EH (cell line): ENCODE results near the gene KCNN3.

Experiments used
- DNase-seq: peaks from one replicate; pipeline ENCODE4 v3.0.0-alpha.2; 2015; ENCODE audit warnings: low read depth

The KCNN3 gene

DNA sequence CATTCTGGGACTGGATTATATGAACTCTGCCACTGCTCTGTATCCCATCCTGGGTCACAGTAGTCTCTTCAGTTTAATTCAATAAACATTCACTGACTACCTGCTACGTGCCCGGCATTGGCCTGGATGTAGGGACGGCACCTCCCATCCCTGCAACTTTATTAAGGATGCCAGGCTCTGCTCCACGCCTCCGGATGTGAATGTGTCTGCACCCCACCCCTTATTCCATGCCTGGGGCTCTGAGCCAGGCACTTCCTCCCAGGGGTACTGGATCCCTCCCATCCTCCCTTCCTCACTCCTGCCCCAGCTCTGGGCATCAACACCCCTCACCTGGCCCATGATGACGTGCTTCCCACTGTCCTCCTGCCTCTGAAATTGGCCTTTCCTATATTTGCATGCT, 53.7 kb downstream of the KCNN3 start:
- DNase-seq, result no peak

DNA sequence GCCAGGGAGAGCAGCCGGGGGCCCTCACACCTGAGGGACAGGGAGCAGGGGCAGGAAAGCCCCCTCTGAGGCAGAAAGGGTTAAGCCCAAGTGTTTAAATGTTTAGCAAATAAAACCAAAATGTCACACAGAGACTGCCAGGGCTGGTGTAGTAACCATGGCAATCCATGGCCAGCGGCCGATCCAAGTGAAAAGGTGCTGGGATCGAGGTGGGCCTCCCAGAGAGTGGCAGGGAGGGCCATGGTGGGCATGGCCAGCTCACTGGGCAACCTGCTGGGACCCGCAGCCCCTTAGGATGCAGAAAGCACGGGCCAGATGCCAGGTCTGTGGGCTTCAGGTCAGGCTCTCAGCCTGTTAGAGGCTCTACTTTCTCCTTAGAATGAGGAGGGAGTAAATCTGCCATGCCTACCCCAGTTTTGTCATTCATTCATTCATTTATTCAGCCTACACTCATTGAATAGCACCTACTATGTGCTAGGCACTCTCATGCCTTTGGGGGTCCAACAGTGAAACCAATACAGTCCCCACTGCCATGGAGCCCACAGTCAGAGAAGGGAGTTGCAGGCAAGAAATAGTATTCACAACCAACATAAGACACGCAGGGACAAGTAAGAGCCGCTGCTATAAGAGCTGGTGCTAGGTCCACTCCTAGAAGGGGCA, 56.1 kb downstream of the KCNN3 start:
- no peak for DNase-seq

DNA sequence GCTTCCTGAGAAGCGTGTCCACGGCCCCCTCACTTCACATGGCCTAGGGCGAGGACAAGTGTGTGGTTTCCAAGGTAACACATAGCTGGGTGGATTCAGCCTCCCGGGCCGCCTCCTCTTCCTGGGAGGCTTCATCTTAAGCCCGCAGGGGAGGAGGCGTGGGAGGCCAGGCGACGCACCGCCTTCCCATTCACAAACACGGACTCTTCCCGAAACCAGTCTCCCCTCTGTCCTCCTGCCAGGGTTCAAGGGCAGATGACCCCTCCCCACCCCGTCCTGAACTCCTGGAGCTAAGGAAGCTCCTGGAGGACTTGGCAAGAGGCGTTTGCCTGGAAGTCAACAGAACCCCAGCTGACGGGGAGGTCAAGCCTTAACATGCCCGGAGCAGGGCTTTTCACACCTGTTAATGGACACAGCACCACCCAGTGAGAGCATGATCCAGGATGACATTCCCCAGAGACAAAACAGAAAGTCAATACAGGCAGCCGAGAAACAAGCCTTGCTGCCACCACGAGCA, 56.7 kb downstream of the KCNN3 start:
- peak; percentile 65 for DNase-seq

DNA sequence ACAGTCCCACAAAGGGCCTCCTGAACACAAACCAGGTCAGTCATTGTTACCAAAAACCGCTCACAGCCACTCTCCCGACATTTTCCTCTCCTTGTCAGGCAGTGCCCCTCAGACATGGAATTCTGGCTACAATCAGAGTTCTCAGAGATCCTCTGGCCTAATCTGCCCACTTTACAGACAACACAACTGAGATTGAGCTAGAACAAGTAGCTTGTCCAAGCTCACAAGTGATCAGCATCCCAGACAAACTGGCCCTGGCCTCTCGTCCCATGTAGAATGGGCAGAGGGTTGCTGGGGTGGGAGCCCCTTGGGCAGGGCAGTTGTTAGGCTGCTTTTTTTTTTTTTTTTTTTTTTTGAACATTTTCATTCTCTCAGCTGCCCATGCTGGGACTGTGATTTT, 57.2 kb downstream of the KCNN3 start:
- no peak for DNase-seq

DNA sequence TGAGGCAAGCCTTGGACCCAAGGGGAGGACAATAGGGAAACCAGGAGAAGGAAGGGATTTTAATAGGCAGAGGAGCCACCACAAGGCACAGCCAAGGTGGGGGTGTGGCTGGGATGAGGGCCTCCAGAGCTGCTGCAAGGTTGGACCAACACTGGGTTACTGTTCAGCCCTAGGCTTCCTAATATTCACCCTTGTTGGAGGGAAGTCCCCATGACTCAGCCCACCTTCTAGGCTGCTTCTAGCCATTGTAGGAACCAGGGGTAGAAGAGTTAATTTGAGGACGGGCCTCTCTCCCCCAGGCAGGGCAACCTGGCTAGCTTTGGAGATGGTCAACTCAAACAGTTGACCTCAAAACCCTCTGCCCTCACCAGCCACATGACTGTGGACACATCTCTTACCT, 59.5 kb downstream of the KCNN3 start:
- no peak for DNase-seq

DNA sequence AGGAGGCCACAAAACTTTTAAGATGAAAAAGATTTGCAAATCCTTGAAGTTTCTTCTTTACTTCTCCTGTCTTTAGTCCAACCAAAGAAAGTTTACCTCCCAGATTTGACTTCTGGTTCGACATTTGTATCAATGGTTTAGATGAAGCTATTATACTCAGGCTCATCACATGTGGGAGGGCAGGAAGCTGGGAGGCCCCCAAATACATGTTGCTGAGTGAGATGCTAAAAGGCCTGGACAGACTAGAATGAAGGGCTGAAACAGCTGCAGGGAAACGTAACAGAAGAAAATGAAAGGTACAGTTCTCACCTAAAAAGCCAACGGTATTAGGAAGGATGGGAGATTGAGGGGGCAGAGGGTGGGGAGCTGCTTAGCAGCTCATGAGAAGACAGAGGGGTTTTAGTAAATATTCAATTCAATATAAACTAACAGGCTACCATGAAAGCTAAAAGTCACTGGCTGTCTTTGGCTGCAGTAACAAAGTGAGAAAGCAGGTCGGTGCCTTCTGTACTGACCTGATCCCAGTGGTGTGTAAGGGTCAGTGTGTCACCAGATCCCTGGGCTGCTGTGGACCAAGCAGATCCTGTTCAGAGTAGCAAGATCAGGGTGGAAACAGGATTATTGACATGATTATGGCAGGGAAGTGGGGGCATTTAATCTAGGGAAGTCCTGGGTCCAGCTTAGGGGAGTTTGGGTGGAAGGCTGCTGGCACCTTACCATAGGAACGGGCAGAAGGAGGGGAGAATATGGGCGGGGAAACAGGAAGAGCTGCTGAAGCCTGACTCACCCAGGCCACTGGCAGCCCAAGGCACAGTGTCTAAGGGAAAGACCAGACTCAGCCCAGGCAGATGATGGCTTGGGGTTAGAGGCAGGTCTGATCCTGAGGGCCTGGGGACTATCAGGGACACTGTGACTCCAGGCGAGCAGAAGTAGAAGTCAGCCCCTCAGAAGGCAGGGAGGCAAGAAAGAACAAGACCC, 60.4 kb downstream of the KCNN3 start:
- peak; percentile 61 for DNase-seq

DNA sequence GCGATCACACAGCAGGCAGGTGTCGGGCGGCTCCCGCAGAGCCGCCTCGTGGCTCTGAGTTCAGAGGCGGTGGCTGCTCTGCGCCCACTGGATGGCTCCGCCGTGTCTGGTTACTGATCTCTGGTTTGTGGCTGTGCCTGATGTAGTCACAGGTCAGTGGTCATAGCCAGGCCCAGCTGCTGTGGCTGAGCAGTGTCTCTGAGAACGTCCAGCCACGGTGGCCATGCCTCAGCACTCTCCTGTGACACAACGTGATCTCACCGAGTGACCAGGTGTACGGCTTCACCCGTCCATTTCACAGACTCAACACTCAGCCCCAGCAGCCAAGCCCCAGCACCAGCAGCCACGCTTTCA, 61.2 kb downstream of the KCNN3 start:
- no peak for DNase-seq

DNA sequence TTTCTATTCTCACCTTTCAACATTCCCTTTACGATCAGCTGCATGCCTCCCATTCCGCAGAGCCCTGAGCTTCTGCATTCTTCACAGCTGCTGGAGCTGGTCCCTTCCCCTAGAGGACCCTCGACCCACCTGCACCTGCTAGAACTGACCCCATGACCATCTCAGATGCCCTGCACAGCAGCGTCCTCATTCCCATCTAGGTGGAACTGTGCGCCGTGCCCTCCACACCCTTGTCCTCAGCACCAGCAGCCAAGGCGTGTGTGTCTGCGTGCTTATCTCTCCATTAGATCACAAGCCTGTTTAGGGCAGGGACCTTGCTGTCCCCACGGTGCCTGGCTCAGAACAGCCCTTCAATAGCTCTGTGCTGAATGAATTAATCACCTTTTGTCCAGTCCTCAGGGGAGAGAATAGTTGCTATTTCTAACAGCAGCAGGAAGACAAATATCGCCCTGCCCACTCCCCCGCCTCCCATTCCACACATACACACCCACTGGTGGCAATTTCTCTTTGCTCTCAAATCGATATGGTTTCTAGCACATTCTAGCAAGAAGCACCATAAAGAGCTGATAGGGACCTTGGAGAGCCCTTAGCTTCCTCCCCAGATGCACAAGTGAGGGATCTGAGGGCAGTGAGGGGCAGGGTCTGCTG, 61.7 kb downstream of the KCNN3 start:
- no peak for DNase-seq

DNA sequence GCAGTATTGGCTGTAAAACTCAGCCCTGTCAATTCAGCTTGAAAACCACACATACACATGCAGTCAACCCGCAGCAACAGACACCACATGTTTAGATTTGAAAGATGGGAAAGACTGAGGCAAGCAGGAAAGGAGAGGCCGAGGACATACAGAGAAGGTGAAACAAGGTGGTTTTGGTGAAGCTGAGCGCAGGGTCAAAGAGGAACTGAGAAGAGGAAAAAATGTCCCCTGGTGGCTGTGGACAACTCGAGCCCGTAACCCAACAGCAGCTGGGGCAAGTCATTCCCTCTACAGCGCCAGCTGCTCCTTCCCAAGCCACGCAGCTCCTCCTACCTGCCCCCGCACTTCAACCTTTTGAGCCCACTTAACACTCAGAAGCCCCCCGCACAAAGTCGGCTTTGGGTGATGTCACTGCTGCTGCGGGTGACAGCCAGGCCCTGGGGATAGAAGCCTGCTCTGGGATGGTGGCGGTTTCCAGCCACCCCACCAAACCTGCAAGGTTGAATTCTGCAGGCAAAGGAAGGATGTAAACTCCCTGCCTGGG, 63.0 kb downstream of the KCNN3 start:
- DNase-seq, result no peak

DNA sequence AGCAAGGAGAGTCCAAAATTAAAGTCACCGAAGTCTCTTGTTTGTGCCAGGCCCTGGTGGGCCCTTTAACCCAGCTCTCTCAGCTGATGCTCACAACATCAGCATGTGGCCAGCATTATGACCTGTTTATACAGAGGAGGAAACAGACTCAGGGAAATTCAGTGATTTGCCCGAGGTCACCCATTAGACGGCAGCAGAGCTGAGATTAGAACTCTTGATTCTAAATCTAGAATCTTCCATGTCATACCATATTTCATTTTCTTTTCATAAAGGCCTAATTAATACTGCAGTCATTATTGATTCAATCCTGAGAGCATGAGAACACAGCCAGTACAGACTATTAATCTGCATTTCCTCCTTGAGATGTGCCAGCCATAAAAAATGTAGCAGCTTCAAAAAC, 63.7 kb downstream of the KCNN3 start:
- no peak for DNase-seq

DNA sequence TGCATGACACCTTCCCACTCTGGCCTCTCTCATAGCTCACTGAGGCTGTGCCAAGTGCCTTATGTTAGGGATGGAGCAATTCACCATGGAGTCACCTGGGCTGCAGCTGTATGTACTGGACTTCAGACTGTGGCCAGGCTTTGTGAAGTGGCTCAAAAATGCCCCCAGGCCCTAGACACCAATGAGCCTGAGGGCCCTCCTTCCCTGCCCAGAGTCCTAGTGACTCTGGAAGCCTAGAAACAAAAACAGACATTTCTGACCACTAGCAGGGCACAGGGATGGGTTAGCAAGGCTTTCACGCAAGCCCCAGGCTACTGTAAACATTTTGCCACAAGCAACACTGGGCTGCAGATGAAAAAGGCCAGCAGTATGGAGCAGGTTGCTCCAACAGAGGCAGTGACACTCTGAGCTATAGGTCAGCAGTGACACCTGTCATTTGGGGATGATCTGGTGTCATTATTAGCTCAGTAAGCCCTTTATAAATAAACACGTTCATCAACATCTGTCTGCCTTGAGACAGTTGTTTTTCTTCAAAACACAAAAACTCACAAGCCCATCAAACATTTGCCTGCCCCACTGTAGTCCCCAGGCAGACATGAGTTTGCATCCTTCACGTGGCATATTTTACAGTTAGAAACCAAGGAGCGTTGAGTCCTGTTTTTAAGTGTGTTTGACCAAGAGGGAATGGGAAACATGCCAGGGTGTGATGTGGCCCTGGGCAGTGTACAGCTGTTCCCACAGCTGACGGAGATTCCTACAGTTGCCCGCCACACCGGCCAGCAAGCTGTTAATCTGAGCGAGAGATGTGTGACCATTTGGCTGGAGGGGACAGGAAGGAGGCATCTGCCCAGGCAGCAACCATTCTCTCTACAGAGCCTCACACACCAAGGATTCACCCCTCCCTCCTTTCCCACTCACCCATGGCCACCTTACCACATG, 66.8 kb downstream of the KCNN3 start:
- DNase-seq, result peak; percentile 9

DNA sequence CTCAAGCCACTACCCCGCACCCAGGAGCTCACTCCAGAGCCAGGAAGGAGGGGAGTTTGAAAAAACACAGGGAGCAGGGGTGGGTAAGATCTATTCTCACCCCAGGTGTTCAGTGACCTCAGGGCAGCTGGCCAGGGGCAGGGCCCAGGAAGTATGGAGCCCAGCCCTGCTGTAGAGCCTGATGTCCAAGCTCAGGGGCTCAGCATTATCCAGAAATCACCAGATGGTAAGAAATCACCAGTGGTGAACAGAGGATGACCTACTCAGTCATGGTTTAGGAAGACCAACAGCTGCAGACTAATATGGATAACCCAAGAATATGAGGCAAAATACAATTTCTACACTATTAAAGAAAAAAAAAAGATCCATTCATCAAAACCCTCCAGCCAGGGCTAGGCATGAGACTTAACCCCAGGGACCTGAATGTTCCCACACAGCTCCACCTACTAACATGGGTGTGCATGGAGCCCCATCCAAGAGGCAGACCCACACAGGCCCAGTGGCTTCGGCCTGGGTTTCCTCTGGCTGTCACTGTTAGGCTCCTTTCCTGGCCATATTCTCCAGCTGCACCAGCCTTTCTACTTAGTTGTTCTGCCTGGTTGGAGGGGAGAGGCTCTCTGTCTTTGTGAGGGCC, 67.6 kb downstream of the KCNN3 start:
- DNase-seq, result no peak

DNA sequence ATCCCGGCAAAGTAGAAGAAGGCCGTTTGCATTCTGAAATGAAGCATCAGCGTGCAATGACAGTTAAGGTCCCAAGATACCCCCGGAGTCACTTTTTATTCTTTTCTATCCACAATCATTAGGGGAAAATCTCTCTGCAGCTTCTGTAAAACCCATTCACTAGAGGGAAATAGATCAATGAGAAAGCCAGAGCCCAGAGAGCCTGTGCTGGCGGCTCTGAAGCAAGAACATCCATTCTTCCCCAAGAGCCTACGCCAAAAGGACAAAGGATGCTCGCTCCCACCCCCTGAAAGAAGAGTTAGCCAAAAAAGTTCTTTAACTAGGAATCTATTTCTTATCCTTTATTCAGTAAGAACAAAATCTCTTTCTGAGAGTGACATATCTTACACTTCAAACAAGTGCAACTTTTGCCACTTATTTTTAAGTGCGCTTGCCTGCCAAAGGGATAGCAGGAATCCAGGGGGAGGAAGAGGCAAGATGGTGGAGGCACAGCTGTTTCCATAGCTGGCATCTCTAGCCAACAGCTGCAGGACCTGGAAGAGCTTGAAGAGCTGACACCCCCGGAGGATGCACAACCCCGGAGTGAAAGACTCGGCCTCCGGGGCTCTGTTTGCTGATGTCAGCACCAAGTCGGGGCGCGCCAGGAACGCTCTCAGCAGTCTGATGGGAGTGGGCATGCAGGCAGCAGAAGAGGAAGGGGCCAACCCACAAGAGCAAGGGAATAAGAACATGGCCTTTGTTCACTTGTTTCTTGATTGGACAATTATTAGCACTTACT, 68.7 kb downstream of the KCNN3 start:
- DNase-seq, result no peak

DNA sequence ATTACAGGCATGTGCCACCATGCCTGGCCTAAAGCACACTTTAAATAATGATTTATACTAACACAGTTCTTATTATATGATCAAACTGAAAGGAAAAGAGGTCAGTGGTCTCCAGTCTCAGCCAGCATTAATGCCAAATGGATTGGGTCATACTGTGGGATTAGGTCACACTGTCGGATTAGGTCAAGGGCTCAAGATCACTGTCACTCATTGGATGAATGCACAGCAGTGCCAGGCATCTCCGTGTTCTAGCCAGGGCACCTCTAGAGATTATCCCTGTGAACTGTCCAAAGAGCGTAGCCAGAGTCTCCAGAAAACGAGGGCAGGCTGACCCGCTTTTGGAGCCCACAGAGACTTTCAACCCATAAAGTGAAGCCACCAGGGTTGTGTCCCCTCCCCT, 70.9 kb downstream of the KCNN3 start:
- no peak for DNase-seq

DNA sequence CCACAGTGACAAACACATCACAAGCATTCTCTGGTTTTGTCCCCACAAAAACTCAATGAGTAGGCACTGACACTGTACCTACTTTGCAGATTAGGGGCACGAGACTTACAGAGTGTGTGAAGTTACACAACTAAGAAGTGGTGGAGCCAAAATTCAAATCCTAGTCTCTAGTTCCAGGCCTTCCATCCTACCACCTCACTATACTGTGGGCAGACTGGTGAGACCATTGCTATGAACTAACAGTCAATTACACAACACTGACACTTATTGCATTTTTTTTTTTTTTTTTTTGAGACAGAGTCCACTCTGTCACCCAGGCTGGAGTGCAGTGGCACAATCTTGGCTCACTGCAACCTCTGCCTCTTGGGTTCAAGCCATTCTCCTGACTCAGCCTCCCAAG, 71.4 kb downstream of the KCNN3 start:
- no peak for DNase-seq

DNA sequence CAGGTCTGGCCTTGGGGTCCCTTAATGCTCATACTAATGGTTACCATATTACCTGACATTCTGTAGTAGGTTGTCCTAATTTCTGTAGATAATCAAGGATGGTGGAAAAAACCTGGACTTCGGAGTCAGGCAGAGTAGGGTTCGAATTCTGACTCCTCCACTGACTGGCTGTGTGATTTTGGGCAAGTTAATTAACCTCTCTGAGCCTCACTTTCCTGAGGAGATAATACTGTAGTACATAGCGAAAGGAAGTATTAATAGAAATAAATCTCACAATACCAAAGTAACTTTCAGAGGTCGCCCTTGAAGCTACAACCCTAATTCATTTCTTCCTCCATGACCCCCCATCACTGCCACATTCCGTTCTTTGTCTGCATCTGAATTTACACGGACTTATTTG, 72.9 kb downstream of the KCNN3 start:
- no peak for DNase-seq

DNA sequence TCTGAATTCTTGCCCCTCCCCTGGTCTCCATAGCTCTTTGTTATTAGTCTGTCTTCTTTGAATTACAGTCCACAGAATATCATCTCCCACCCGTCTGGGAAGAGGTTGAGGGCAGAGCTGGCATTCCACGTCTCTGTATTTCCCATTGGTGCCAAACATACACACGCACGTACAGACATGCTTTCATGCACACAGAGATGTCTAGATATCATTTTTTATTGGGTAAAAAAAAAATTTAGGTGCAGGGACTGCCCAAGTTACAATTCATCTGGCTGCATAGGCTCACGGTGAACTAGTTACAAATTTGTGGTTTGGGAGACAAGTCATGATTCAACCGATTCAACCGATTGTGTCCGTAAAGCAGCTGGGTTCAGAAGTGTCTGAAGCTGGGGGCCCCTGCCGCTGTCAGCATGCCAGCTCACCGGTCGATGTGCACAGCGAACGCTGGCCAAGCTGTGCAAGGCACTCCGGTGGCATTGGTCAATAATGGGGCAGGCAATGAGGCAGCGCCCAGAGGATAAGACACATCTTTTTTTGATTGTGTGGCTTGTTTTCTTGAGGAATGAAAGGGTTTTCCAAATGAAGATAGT, 73.7 kb downstream of the KCNN3 start:
- no peak for DNase-seq

DNA sequence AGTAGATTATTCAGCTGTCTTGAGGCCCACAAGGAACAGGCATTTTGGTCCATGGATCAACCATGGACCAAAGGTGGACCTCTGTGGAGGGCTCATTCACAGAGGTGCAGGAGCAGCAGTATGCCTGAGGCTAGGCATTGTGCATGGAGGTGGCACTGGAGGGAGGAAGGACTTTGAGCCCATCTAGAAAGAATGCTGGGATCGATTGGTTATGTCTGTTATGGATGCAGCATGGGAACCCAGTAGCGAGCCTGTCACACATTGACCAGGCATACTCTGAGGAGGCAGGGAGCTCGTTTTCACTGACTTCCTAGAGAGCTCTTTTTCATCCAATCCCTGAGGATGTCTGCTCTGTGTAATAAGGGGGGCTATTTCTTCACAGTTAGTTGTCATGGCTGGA, 75.5 kb downstream of the KCNN3 start:
- DNase-seq, result no peak

DNA sequence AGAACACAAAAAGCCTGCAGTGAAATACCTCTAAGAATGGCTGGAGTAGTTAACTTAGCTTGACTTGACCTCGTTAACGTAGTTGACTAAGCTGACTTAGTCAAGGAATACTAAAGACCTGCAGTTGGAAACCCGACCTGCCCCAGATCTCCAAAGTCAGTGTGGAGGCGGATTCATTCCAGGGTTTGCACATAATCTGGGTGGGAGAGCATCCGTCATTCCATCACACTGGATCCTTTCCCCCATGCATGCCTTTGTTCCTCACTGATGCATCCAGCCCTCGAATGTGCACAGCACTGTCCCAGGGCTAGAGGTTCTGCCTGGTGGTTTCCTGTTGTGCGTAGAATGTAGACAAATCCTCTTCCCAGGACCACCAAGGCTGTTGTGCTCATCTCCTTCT, 76.4 kb downstream of the KCNN3 start:
- DNase-seq, result no peak

DNA sequence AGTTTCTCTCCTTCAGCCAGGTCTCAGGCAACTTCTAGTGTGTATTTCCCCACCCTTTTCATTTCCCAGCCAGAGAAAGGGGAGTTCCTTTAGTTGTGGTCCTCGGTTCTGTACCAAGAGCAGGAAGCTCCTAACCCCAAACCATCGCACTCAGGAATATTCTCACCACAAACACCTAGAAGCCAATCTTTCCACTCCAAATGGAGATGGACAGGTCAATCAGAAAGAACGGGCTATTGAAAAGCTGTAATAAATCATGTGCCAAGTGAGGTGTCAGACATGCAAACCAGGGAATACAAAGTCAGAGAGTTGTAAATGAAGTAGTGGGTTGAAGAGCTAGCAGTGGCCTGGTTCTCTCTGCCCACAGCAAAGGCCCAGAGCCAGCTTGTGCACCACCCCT, 77.2 kb downstream of the KCNN3 start:
- no peak for DNase-seq
